NT2/D1 (cell line): ENCODE results near the gene TMEM145.

Experiments
- YY1 ChIP-seq: IDR thresholded peaks from 2 replicates; pipeline ENCODE4 v1.6.1; 2011; ENCODE audit not compliant: insufficient read length, insufficient read depth
- ZNF274 ChIP-seq: IDR thresholded peaks from 2 replicates; pipeline ENCODE4 v1.6.1; 2011; ENCODE audit warnings: mild to moderate bottlenecking, low read depth, low read length

DNA sequence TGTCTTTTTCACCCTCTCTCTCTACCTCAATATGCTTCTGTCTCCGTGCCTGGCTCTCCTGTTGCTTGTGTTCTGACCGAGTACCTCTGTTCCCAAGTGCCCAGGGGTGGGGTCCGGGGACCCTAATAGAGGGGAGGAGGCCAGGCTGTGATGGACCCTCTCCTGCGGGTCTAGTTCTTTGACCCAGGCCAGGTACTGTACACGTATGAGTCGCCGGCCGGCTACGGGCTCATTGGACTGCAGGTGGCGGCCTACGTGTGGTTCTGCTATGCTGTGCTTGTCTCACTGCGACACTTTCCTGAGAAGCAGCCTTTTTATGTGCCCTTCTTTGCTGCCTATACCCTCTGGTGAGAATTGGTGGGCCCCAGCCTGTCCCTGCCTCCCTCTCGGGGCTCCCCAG, 4.4 kb downstream of the TMEM145 start:
- TF ChIP-seq YY1 (no peak), ZNF274 (no peak)
